Measurements from ENCODE around the gene IPO9.

GRCh38 chr1:201928266-201928665, 99.3 kb downstream of the IPO9 start:
- TF ChIP-seq, protein P1, sequence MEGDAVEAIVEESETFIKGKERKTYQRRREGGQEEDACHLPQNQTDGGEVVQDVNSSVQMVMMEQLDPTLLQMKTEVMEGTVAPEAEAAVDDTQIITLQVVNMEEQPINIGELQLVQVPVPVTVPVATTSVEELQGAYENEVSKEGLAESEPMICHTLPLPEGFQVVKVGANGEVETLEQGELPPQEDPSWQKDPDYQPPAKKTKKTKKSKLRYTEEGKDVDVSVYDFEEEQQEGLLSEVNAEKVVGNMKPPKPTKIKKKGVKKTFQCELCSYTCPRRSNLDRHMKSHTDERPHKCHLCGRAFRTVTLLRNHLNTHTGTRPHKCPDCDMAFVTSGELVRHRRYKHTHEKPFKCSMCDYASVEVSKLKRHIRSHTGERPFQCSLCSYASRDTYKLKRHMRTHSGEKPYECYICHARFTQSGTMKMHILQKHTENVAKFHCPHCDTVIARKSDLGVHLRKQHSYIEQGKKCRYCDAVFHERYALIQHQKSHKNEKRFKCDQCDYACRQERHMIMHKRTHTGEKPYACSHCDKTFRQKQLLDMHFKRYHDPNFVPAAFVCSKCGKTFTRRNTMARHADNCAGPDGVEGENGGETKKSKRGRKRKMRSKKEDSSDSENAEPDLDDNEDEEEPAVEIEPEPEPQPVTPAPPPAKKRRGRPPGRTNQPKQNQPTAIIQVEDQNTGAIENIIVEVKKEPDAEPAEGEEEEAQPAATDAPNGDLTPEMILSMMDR (IDR thresholded peaks at IDR 0.05; ENCODE audit: low read depth, low read length) = no peak
- TF ChIP-seq MAX (IDR thresholded peaks at IDR 0.05; ENCODE audit: low read depth, low read length) = no peak
